ENCODE data around the gene NUP62. TPM values are rescaled to one million over a fixed set of nuclear protein-coding genes. Genes with fewer than 3 reads are reported as not detected.

Gene NUP62
- total and polyA plus RNA-seq, 5 experiments from 2014 or later: 38.5 to 61.4 (median 53.9) TPM

DNA sequence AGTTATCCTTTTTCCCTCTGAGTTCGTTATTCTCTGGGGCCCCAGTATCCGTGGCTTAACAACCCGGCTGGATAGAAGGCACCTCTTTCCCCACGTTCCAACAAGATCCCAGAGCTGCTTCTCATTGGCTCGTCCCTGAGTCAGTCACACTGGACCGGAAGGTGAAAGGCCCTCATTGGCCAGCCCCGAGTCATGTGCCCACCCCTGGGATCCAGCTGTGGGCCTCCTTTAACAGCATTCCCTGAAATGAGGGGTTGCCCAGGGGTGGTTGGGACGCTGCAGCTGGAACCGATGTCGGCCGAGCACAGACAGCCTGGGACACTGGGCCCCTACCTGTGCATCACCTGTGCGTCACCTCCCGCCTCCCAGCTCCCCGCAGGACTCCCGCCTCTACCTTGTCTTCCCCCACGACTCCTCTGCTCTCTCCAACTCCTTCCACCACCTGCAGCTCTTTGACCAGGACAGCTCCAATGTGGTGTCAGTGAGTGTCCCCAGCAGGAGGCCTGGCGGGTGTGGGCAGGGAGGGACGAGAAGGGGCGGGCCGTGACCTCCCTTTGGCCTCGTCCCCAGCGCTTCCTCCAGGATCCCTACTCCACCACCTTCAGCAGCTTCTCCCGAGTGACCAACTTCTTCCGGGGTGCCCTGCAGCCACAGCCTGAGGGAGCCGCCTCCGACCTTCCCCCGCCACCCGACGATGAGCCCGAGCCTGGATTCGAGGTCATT, 47.5 kb downstream of the NUP62 start:
- H3K36me3 Mint-ChIP-seq: peaks cover 0 to 57% (median 9%) of the 10 kb centered on the region in 3 donors
- no peak for DNase-seq
- H3K9me3 Mint-ChIP-seq: no peaks in the 10 kb centered on the region
- ATAC-seq: no peak
- peaks cover 12 to 19% (median 16%) of the 10 kb centered on the region in 4 donors for H3K4me1 Mint-ChIP-seq
- H3K4me3 Mint-ChIP-seq: no peak overlapping the region
- no peaks in the 10 kb centered on the region for H3K27me3 Mint-ChIP-seq
- no peak overlapping the region for H3K27ac Mint-ChIP-seq
- POLR2A ChIA-PET: interaction anchor here (0.7 kb wide), 1 partner anchor 48 kb away, joined by 3 read pairs; the partner anchor contains the start of genes ATF5 and NUP62

DNA sequence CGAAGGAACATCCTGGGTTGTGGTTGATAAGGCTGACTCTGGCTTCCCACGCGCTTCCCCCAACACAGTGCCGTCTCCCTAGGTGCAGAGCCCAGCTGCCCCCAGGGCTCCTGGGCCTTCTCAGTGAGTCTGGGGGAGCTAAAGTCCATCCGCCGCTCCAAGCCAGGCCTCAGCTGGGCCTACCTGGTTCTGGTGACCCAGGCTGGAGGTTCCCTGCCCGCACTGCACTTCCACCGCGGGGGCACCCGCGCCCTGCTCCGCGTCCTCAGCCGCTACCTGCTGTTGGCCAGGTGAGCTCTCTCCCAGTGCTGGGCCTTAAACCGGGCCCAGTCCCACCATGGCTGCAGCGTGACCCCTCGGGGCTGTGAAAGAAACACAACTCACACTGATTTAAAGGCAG, 48.1 kb downstream of the NUP62 start:
- Mint-ChIP-seq H3K36me3 (peaks cover 0 to 57% (median 9%) of the 10 kb centered on the region in 3 donors), H3K4me1 (peaks cover 12 to 19% (median 16%) of the 10 kb centered on the region in 4 donors), H3K27me3 (no peaks in the 10 kb centered on the region), H3K27ac (peak overlapping the region in 1 of 10 donors; percentile 43), H3K4me3 (no peak overlapping the region), H3K9me3 (no peaks in the 10 kb centered on the region)
- no peak for ATAC-seq
- DNase-seq: no peak
- POLR2A ChIA-PET: no interaction called here

DNA sequence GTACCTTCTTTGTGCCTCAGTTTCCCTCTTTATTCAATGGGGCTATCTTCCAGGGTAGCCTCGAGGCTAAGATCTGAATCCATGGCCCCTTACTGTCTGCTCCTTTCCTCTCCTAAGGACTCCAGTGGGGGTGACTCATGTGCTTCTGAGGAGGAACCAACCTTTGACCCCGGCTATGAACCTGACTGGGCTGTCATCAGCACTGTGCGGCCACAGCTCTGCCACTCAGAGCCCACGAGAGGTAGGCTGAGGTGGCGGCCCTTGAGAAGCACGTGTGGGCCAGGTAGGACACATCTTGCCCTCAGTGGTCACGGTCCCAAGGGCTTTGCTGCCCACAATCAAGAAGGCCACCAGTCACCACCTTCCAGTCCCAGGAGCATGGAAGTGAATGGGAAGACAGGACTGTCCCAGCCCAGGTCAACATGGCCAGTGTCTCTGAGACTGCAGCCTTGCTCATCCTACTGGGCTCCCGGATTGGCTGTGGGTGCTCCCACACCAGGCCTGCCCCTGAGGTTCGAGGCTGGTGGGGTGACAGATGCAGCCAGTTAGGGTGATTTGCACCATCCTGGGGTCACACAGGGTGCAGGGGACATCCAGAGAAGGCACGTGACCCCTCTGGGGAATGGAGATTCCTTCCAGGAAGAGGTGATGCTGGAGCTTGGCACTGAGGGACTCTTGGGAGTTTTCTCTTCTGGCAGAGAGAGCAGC, 49.0 kb downstream of the NUP62 start:
- Mint-ChIP-seq H3K27ac (no peak overlapping the region), H3K4me3 (peak overlapping the region in 1 of 10 donors; percentile 14), H3K9me3 (no peaks in the 10 kb centered on the region), H3K36me3 (peaks cover 0 to 49% (median 9%) of the 10 kb centered on the region in 3 donors), H3K27me3 (no peaks in the 10 kb centered on the region), H3K4me1 (peaks cover 15 to 26% (median 20%) of the 10 kb centered on the region in 4 donors)
- ATAC-seq: no peak
- no peak for DNase-seq
- POLR2A ChIA-PET: interaction anchor here (1.2 kb wide), 1 partner anchor 162 kb away, joined by 4 read pairs; no protein-coding TSS in a partner anchor

DNA sequence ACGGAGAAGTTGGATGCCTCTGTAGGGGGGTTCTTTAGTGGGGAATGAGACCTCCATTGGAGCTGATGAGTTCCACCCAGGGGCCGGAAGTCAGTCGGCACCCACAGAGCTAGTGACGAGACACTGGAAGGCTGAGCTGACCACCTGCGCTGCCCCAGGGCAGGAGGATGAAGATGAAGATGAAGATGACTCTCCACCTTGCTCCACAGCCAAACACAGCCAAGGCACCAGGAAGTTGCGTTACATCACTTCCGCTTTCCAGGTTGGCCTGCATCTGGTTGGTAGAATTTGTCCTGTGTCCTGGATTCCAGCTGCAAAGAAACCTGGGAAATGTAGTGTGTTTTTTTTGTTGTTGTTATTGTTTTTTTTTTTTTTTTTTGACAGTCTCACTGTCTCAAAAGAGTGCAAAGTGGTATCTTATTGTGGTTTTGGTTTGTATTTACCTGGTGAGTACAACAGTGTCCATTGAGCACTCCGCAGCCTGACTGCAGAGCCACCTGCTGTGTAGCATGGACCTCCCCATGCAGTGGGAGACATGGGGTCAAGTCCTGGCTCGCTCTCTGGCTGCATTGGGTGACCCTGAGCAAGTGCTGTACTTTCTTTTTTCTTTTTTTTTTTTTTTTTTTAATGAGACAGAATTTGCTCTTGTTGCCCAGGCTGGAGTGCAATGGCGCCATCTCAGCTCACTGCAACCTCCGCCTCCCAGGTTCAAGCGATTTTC, 49.9 kb downstream of the NUP62 start:
- Mint-ChIP-seq H3K4me1 (peaks cover 15 to 31% (median 21%) of the 10 kb centered on the region in 4 donors), H3K27ac (peak overlapping the region in 3 of 10 donors; percentile 48 to 73 (median 50)), H3K36me3 (peaks cover 0 to 41% (median 6%) of the 10 kb centered on the region in 3 donors), H3K27me3 (no peaks in the 10 kb centered on the region), H3K4me3 (peak overlapping the region in 2 of 10 donors; percentile 7 to 44), H3K9me3 (no peaks in the 10 kb centered on the region)
- POLR2A ChIA-PET: interaction anchor here (0.6 to 1.2 kb wide), 6 partner anchors 8 to 161 kb away, joined by 3 to 4 read pairs (median 4); partner anchors contain the start of genes PNKP and PTOV1
- ATAC-seq (no peak), DNase-seq (no peak)

DNA sequence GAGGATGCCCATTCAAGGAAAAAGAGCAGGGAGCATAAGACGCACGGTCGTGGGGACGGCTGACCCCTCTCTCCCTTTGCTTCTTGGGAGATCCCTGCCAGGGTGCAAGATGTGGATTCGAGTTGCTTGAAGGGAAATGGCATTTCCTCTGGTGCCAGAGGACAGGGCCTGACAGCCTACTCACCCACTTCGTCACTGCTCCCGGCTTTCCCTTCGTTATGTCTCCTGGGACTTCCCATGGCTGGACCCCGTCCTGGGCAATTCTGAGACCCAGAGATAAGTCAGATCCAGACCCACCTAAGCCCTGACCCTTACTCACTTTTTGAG, 50.6 kb downstream of the NUP62 start:
- Mint-ChIP-seq H3K36me3 (peaks cover 0 to 41% (median 5%) of the 10 kb centered on the region in 3 donors), H3K4me1 (peaks cover 15 to 31% (median 21%) of the 10 kb centered on the region in 4 donors), H3K27ac (peak overlapping the region in 1 of 10 donors; percentile 48), H3K4me3 (peak overlapping the region in 2 of 10 donors; percentile 4 to 56), H3K27me3 (no peaks in the 10 kb centered on the region), H3K9me3 (no peaks in the 10 kb centered on the region)
- ATAC-seq (no peak), DNase-seq (no peak)
- POLR2A ChIA-PET: interaction anchor here (1.0 to 1.2 kb wide), 3 partner anchors 11 to 51 kb away, joined by 3 to 4 read pairs (median 4); partner anchors contain the start of genes PNKP and PTOV1

DNA sequence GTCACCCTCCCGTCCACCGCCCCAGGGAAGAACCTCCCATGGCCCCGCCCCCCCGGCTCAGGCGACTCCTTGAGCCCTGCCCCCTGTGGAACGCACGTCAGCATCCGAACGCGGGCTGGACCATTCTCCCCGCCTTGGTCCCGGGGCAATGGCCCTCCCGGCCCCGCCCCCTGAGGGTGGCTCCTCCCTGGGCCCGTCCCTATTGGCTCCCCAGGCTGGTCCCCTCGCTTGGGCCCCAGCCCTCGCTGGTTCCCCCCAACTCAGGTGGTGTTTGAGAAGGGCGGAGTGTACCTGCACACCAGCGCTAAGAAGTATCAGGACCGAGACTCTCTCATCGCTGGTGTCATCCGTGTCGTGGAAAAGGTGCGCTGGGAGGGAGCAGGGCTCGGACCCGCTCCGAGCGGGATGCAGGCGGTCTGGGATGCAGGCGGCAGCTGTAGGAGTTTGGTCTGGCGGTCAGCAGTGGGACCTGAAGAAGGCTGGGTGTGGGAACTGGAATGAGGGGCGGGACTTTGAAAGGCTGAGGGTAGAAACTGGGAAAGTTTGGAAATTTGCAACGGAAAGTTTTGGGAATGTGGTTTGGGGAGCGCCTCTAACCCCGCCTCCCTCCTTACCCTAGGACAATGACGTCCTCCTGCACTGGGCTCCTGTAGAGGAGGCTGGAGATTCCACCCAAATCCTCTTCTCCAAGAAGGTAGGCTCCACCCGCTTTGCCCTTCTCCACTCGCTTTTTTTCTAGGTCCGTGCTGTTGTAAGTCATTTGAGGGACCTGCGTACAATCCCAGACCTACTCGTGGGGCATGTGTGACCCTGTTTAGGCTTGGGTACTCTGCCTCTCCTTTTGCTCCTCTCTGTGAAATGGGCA, 51.2 kb downstream of the NUP62 start:
- Mint-ChIP-seq H3K27ac (no peak overlapping the region), H3K4me1 (peaks cover 15 to 33% (median 21%) of the 10 kb centered on the region in 4 donors), H3K9me3 (no peaks in the 10 kb centered on the region), H3K36me3 (peaks cover 0 to 35% (median under 1%) of the 10 kb centered on the region in 3 donors), H3K27me3 (no peaks in the 10 kb centered on the region), H3K4me3 (no peak overlapping the region)
- POLR2A ChIA-PET: interaction anchor here (1.0 to 5.2 kb wide), 19 partner anchors 8 to 311 kb away, joined by 3 to 62 read pairs (median 5); partner anchors contain the start of genes ATF5, FUZ, IL4I1 and IRF3
- DNase-seq: peak in 9 of 10 donors; percentile 96 to 99 (median 98)
- peak; percentile 61 to 67 for ATAC-seq

DNA sequence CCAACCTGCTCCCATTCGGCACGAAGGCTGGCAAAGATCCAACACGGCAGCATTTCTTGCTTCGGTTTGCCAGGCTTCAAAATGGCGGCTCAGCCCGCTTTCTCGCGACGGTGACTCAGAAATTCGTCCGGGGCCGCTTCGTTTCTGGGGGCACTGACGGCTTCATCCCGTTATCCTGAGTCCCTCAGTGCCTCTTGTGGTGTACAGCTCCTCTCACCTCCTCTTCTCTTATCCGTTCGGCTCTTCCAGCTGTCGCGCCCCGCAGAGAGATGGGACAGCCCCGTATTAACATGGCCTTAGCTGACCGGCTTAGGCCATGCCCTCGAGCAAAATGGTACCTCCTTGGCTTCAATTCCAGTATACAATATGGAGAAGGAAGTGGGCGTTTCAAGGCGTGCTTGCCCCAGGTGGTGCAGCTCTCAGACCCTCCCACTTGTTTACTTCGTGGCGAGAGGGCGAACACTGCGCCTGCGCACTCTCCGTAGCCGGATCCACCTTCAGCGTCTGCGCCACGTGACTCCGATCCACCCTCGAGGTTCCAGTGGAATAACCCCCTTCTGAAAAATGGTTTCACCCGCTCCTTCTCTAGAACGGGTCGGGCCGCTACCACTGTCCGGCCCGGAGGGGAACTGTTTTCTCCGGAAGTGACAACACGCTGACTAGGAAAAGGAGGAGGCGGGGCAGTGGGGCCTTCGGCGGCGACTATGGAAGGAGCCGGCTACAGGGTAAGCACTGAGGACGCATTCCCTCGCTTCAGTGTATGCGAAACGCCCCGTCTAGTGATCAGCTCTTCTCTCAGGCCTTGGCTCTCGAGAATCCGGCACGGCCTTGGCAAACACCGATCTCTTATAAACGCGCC, 52.1 kb downstream of the NUP62 start, which contains the start of the genes AKT1S1 and TBC1D17:
TSS of gene AKT1S1 (minus strand) at position 336 of the 859 bp plus-strand sequence. CDS start 4,060 bp downstream, outside the sequence.
TSS of gene TBC1D17 (plus strand) at position 683 of the 859 bp plus-strand sequence. CDS start at position 705, 22 bp downstream.
- no peak within 1 kb of the TSS for H3K27ac Mint-ChIP-seq
- H3K27me3 Mint-ChIP-seq: no peaks in the 10 kb centered on the region
- peaks cover 15 to 33% (median 22%) of the 10 kb centered on the region in 4 donors for H3K4me1 Mint-ChIP-seq
- DNase-seq (peak; percentile 91 to 100 (median 99)), ATAC-seq (peak; percentile 67 to 72)
- no peaks in the 10 kb centered on the region for H3K9me3 Mint-ChIP-seq
- no peak within 1 kb of the TSS for H3K4me3 Mint-ChIP-seq
- POLR2A ChIA-PET: interaction anchor here (0.5 to 5.2 kb wide), 31 partner anchors 9 to 1513 kb away, joined by 3 to 62 read pairs (median 5); partner anchors contain the start of genes AP2A1, ATF5, FUZ and IL4I1
- H3K36me3 Mint-ChIP-seq: peaks cover 0 to 29% (median 0%) of the 10 kb centered on the region in 3 donors

DNA sequence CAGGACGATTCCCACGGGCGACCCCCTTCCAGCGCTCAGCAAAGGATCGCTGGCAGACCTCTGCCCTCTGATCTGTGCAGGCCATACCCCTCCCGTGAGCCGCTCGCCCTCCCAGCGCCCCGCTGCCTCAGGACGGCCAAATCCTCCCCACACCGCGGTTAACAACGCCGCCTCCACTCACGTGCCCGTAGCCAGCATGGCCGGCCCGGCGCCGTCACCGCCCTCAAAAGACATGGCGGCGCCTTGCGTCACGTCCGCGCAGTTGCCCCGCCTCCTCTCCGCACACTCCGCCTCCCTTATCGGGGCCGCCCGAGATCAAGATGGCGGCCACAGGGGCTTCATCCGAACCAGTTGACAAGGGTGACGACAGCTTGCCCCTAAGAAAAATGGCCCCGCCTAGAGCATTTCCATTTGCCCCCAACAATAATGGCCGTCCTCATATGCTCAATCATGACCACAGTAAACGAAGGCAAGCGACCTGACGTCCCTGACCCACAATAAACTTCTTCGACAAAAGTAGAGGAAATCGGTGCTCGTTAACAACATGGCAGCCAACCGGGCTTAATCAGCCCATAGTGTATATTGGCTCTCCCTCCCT, 52.8 kb downstream of the NUP62 start:
- Mint-ChIP-seq H3K4me1 (peaks cover 19 to 39% (median 27%) of the 10 kb centered on the region in 4 donors), H3K27me3 (no peaks in the 10 kb centered on the region), H3K4me3 (no peak overlapping the region), H3K9me3 (no peaks in the 10 kb centered on the region), H3K27ac (no peak overlapping the region), H3K36me3 (peaks cover 0 to 23% (median 0%) of the 10 kb centered on the region in 3 donors)
- POLR2A ChIA-PET: interaction anchor here (0.5 to 5.2 kb wide), 31 partner anchors 9 to 1513 kb away, joined by 3 to 62 read pairs (median 5); partner anchors contain the start of genes AP2A1, ATF5, FUZ and IL4I1
- DNase-seq (peak in 9 of 10 donors; percentile 94 to 99 (median 97)), ATAC-seq (peak; percentile 60 to 68)

DNA sequence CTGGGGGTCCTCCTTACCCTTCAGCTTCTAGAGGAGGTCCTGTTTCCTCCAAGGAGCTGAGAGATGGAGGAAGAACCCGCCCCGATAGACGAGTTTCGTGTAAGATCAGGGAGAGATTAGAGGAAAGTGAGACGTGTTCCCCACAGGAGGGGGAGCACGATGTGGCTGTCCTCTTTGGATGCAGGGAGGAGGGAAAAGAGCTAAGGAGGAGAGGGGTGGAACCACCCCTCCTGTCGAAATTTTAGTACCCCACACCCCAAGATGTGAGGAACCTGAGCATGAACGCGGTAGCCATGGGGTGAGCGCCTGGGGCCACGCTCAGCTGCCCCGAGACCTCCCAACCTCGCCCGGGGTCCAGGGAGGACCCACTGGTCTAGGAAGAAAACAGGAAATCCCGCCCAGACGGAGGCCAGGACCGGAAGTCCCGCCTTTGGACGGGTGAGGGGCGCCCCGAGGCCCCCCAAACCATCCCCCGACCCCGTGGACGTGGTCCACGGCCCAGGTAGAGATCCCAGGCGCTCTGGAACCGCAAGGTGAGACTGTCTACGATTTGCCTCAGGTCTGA, 53.4 kb downstream of the NUP62 start:
- DNase-seq (peak in 5 of 10 donors; percentile 30 to 84 (median 50)), ATAC-seq (no peak)
- POLR2A ChIA-PET: interaction anchor here (0.5 to 5.2 kb wide), 20 partner anchors 8 to 1512 kb away, joined by 3 to 62 read pairs (median 6); partner anchors contain the start of genes AP2A1, ATF5, FUZ and MED25
- Mint-ChIP-seq H3K4me1 (peaks cover 19 to 39% (median 28%) of the 10 kb centered on the region in 4 donors), H3K9me3 (no peaks in the 10 kb centered on the region), H3K27me3 (no peaks in the 10 kb centered on the region), H3K36me3 (peaks cover 0 to 20% (median 0%) of the 10 kb centered on the region in 3 donors), H3K27ac (no peak overlapping the region), H3K4me3 (no peak overlapping the region)

DNA sequence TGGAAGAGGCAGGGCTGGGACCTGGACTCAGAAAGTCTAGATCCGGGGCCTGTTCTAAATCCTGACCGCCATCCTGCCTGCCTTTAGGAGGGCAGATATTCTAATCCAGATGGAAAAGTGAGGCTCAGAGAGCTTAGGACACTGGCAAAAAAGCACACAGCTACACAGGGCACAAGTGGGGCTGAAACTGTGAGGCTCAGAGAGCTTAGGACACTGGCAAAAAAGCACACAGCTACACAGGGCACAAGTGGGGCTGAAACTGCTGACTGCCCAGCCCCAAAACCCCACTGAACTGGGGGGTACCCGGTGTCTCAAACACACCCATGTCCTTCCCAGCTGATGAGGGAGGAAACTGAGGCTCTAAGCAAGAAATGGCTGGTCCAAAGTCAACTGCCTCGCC, 54.1 kb downstream of the NUP62 start:
- Mint-ChIP-seq H3K36me3 (peaks cover 0 to 15% (median 0%) of the 10 kb centered on the region in 3 donors), H3K27me3 (no peaks in the 10 kb centered on the region), H3K9me3 (no peaks in the 10 kb centered on the region), H3K27ac (peak overlapping the region in 5 of 10 donors; percentile 63 to 82 (median 78)), H3K4me1 (peaks cover 18 to 43% (median 32%) of the 10 kb centered on the region in 4 donors), H3K4me3 (peak overlapping the region in 3 of 10 donors; percentile 26 to 87 (median 69))
- POLR2A ChIA-PET: interaction anchor here (0.5 to 5.2 kb wide), 11 partner anchors 7 to 483 kb away, joined by 3 to 62 read pairs (median 16); partner anchors contain the start of genes AP2A1, MED25, PNKP and PRMT1
- no peak for DNase-seq
- ATAC-seq: no peak

All from naive thymus-derived CD8-positive, alpha-beta T cell (primary cell).